Iris pigment epithelial cell (primary cell): ENCODE data around the gene PHLDB2.

ENCODE experiments used
- DNase-seq: peaks from one replicate; pipeline ENCODE4 v3.0.0-alpha.2; 2011; ENCODE audit warnings: low read depth

Gene PHLDB2

GRCh38 chr3:111851511-111851954 lies 7.5 kb upstream of the PHLDB2 start:
- peak; percentile 83 for DNase-seq

DNA sequence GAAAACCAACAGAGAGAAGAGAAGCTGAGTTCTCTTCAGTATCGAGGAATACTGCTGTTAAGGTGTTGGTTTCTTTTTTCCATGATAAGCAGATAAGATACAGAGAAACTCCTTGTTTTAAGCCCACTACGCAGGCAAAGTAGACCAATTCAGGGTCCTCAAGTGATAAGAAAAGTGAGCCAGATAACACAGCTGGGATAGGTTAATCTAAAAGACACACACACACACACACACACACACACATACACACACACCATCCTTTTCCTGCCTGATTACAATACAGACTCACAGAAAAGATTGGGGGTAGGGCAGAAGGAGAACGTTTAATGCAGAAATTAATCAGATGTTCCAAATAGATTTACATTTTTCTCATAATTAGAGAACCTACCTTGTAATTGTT lies 6.5 kb upstream of the PHLDB2 start:
- no peak for DNase-seq

DNA sequence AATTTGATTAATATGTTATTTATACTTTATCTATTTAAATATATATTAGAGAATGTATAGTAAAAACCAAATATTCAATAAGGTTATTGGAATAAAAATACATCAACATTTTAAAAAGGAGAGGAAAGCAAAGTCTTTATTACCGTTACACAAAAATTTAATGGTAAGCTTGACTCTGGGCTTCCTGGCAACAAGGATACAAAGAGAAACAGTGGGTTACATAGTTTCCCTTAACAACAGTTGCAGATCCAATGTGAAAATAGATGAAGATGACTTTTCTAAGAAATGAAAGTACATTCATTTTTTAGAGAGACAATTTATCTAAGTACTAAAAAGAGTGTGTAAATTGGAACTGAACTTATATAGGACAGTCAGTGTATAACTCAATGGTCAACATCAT lies 6.0 kb upstream of the PHLDB2 start:
- no peak for DNase-seq

GRCh38 chr3:111854990-111855389 lies 4.1 kb upstream of the PHLDB2 start:
- no peak for DNase-seq

DNA sequence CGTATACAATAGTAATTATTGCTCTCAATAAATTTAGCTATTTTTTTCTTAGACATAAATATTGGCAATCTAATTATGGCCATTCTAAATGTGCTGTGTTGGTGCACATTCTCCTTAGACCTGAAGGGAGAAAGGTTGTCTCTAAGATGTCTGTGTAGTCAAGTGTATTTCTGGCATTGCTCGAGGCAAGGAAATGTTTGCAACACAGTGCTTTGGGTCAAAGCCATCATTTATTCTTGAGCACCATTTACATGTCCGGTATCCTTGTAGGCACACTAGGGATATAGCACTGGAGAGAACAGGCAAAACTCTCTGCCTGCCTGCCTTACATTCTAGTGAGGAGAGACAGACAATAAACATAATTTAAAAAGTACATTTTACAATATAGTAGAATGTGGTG lies 2.6 kb upstream of the PHLDB2 start:
- DNase-seq: no peak

GRCh38 chr3:111857474-111857873 lies 1.6 kb upstream of the PHLDB2 start:
- DNase-seq: no peak

GRCh38 chr3:111858642-111859041 lies 423 bp upstream of the PHLDB2 start:
- DNase-seq: no peak

DNA sequence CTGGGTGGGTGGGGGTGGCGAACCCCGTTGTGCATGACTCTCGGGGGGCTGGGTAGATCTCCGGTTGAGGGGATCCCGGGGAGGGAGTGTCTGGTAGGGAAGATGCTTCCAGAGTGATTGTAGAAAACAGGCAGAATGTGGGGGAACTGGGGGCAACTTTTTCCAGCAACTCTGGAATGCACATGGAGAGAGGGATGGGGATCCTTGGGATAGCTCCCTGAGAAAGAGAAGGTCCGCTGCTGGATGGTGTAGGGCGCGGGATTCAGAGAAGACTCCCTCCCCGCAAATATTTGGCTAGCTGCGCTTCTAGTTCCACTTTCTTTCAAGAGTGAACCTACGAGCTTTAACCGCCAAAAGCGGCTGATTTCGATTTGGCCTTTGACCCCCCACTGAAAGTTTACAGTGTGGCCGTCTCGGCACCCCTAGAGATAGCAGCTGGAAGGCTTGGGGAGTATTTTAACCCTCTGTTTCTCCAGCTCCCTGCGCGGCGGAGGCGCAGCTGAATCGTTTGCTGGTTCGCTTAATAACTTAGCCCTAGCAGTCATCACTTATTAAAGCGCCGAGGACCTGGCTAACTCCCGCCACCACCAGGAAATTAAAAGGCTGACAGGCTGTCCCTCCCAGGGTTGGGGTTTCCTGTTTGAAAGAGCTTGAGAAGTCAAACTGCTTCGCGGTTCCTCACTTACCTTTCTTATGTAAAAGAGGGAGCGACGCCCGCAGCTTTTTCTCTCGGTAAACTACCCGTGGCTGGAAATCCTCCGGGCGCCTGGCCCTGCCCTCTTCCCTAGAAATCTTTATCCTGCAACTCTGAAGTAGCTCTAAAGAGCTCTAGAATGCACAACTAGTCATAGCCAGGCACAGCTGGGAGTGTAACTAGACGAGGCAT lies 1.2 kb downstream of the PHLDB2 start:
- DNase-seq: peak; percentile 90

DNA sequence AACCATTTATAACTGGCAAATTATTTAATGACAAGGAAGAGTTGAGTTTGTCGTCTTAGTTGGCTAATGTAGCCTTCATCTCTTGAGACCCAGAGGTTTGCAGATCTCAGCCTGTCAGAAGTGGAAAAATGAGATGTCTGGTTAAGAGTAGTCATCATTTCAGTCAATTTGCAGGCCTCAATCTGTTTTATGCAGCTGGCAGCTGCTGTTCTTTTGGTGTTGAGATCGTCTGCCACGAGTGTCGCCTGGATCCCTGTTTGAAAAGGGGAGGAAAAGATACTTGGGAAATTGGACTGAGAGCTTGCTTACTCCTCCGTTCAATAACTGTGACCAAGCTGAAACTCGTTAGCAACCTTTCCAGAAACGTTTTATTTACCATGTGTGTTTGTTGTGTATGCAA lies 2.3 kb downstream of the PHLDB2 start:
- DNase-seq: peak; percentile 45

DNA sequence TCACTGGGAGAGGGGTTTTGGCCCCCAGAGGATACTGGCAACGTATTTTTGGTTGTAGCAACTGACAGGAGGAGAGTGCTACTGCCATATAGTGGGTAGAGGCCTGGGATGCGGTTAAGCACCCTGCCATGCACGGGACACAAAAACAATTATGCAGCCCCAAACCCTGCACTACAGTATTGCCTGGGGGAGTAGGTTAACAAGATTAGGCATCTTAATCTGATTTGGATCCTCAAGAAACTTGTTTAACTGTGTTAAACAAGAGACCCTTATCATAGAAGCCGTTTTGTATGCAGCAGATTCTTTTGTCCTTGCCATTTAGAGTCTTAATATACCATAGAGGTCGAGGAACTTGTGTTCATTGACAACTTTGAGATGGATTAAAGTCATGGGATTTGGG lies 3.4 kb downstream of the PHLDB2 start:
- DNase-seq: no peak

DNA sequence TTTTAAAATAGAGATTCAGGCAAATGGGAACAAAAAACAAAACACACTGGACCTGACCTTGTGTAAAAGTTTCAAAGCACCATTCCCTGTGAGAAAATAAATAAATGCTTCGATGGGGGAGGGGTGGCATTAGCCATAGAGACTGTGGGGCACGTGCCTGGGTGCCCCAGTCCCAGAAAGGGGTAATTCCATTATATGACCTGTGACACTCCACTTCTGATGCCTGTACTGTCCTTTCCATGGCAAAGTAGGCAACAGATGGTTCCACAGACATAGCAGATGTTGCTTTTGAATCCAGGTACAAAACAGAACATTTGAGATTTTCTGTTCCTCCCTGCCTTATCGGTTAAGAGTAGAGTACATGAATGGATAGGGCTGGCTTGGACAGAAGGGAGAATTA lies 3.9 kb downstream of the PHLDB2 start:
- no peak for DNase-seq

GRCh38 chr3:111863942-111864694 lies 5.1 kb downstream of the PHLDB2 start:
- peak; percentile 46 for DNase-seq

DNA sequence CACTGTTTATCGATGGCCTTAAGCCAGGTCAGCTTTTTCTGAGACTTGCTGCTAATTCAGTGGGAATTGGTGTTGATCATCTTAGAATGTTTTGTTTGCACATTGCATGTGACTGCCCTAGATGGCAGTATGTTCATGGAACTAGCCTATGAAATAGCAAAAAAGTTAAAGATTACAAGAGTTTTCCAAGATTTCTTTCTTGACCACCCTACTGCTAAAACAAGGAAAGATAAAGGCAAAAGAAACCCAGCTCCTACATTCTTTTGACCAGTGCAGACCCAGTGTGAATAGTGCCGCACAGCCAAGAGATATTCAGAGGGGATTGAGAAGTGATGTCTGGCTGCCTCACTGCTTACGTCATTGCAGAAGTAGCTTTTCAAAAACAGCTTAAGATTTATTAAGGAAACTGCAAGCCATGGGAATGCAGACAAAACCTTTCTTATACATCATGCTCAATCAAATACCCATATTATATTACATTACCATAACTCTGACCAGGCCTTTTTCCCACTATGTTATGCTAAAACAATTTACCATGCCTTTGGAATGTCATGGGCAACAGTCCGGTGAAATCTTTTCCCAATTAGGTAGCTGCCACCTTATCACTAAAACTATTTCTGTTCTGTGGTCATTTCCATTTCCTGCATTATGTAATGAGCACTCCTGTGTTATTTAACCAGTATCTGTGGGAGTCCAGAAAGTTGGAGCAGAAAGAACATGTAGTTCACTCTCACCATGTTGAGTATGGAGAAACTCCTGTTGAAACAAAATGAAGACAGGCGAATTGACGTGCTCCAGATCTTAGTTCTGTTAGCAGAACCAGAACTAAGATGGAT lies 6.0 kb downstream of the PHLDB2 start:
- DNase-seq: peak; percentile 96

DNA sequence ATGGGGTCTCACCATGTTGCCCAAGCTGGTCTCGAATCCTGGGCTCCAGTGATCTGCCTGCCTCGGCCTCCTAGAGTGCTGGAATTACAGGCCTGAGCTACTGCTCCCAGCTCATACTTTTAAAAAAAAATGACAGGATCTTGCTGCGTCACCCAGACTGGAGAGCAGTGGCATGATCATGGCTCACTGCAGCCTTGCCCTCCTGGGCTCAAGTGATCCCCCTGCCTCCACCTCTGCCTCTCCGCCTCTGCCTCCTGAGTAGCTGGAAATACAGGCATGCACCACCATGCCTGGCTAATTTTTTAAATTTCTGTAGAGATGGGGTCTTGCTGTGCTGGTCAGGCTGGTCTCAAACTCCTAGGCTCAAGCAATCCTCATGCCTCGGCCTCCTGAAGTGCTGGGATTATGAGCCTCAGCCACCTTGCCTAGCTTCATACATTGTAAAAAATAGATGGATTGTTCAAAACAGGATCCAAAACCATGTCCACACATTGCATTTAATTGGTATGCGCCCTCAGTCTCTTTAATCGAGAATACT lies 8.9 kb downstream of the PHLDB2 start:
- DNase-seq: no peak

DNA sequence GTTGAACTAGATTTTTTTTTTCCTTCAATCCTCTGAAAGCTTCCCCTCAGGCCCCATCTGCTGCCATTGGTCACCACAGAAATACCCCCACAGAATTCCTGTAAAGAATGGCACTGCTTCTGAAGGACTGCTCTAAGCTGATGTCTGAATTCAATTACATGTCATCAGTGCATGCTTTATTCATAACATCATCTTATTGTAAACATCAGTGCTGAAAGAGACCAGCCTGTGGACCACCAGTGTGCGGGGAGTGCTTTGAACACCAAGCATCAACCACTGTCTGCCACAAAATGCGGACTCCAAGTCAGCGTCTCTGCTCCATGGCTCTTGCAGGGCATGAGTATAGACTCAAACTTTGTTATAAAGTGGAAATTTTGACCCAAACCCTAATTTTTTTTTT lies 11.6 kb downstream of the PHLDB2 start:
- DNase-seq: no peak

DNA sequence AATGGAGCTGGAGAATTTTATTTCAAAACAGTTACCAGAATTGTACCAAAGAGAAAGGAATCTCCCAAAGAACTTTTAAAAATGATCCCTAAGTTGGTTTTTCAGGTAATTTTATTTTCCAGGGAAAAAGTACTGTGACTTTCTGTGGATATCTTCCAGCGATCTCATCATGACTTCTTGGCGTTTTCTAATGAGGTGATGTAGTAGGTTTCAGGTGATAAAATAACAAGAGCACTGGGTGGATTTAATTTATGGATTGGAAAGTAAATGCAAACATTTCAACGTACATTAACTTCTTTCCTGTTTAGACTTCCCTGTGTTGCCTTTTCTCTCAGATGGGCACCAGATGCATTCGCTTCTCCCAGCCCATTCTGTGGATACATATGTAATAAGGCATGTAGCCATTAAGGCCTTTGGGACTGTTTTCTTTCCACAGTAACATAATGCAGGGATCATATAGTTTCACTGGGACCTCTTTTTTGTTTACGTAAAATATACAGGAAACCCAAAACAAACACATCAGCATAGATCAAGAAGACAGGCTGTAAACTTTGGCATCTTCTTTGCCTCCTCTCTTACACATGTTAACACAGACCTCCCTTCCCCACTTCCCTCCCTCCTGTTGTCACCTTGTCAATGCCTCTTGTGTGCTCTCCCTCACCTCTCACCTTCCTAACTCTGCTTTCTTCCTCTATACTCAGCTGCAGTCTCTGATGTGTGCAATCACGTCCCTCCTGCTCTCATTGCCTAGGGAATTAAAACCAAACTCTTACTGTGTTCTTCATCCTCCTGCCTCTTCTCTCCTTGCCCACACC lies 13.0 kb downstream of the PHLDB2 start:
- DNase-seq: no peak

GRCh38 chr3:111872979-111873378 lies 13.9 kb downstream of the PHLDB2 start:
- no peak for DNase-seq

DNA sequence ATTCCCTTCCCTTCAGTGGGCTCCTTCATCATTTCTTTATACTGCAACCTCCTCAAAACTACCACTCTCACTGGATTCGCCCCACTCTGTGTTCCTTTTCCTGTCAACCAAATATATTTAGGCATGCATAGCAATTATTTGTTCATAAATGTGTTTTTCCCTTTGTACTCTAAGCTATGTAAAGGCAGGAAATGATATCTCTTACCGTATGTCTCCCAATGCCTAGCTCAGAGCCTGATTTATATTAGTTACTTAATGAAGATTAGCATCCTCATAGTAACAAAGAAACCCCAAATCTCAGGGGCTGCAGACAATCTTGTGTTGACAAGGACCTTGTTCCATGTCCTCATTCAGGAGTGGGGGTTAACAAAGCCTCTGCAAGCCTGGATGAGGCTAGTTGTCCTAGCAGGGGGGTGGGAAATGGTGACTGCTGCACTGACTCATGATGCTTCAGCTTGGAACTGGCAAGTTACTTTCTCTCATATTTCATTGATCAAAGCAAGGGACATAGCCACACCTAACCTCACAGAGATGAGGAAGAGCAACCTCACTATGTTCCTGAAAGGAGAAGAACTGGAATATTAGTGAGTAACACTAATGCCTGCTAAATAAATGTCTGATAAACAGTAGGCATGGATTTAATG lies 15.2 kb downstream of the PHLDB2 start:
- peak; percentile 87 for DNase-seq

- DNase-seq: no peak
These were observed 22.4 kb downstream of the PHLDB2 start for GRCh38 chr3:111881480-111881879.

DNA sequence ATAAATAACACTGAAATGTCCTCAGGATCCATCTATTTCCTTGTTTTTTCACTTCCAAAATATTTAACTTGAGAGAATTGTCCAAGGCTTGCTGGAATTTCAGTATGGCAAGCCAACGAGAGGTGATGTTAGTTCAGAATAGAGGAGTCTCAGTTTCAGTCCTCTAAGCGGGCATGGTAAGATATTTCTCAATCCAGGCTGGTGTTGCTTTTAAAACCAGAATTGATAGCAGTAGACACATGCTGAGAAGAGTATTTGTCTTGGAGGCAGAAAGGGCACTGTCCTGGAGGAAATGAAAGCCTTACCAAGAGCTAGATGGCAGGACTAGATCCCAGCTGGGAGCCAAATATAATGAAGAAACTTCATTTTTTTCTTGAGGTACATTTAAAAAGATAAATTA lies 23.1 kb downstream of the PHLDB2 start:
- no peak for DNase-seq

DNA sequence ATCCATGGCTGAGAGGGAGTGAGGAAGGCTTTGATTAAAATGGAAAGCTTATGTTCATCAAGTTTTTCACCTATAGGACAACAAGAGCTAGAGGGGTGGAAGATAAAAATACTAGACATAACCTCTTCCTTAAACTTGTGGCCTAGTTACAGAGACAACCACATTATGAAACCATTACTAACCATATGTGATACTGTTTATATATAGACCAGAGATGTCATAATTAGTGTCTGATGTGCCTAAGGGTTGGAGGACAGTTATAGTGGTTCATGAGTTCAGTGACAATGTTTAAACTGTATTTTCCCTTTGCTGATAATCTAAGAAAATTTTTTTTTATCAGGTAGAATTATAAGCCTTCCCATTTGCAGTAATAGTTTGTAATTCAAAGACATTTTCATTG lies 23.7 kb downstream of the PHLDB2 start:
- no peak for DNase-seq
